GM13976 (cell line): ENCODE measurements around the gene PXYLP1.

Experiments
- DNase-seq: peaks from one replicate; pipeline ENCODE4 v3.0.0; 2012; ENCODE audit warnings: low spot score
- in situ Hi-C: fragments of 300-500 bp; cut with MboI; formaldehyde crosslinking; loops from one replicate; pipeline ENCODE4 v1.12.0; 2022; ENCODE audit warnings: low sequenced_read_pairs, mixed read lengths, inconsistent platforms; ENCODE audit not compliant: unreplicated experiment
- TF ChIP-seq, protein P1 (sequence below): IDR thresholded peaks from 2 replicates; pipeline ENCODE4 v1.5.1; 2012; ENCODE audit warnings: borderline replicate concordance, mild to moderate bottlenecking; ENCODE audit not compliant: insufficient read depth; ENCODE audit errors: extremely low read depth, missing control alignments, control extremely low read depth

Gene PXYLP1

DNA sequence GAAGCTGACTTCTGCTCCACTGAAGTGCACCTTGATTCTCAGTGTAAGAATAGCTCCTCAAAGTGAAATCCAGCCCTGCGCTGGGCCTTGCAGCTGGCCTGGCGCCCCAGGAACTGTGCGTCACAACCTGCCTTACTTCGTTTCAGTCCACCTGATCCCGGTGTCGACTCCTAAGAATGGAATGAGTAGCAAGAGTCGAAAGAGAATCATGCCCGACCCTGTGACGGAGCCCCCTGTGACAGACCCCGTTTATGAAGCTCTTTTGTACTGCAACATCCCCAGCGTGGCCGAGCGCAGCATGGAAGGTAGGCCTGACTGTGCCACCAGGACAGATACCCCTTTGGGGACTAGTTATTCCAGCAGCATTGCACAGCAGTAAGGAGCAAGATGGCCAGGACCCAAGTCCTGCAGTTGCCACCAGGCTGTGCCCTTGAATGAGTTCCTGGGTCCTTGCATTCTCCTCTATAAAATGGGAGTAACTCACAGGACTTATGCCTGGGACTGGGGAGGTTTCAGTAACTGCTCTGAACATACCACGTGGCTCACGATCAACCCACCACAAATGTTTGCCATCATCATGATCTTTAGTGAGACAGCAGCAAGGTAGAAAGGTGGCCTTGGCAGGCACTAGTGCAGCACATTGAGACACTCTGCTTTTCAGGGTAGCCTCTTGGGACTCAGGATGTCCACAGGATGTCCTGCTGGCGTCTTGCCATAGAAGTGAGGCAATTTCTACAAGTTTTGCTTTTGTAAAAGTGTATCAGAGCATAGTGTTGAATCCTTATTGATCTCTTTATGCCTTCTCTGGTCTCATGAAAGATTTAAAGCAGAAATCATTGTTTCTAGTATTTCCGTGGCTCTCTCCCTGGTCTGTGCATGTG lies 46.8 kb downstream of the PXYLP1 start:
- no peak for DNase-seq
- TF ChIP-seq, protein P1, sequence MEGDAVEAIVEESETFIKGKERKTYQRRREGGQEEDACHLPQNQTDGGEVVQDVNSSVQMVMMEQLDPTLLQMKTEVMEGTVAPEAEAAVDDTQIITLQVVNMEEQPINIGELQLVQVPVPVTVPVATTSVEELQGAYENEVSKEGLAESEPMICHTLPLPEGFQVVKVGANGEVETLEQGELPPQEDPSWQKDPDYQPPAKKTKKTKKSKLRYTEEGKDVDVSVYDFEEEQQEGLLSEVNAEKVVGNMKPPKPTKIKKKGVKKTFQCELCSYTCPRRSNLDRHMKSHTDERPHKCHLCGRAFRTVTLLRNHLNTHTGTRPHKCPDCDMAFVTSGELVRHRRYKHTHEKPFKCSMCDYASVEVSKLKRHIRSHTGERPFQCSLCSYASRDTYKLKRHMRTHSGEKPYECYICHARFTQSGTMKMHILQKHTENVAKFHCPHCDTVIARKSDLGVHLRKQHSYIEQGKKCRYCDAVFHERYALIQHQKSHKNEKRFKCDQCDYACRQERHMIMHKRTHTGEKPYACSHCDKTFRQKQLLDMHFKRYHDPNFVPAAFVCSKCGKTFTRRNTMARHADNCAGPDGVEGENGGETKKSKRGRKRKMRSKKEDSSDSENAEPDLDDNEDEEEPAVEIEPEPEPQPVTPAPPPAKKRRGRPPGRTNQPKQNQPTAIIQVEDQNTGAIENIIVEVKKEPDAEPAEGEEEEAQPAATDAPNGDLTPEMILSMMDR: no peak
- in situ Hi-C loops: no loop called here

DNA sequence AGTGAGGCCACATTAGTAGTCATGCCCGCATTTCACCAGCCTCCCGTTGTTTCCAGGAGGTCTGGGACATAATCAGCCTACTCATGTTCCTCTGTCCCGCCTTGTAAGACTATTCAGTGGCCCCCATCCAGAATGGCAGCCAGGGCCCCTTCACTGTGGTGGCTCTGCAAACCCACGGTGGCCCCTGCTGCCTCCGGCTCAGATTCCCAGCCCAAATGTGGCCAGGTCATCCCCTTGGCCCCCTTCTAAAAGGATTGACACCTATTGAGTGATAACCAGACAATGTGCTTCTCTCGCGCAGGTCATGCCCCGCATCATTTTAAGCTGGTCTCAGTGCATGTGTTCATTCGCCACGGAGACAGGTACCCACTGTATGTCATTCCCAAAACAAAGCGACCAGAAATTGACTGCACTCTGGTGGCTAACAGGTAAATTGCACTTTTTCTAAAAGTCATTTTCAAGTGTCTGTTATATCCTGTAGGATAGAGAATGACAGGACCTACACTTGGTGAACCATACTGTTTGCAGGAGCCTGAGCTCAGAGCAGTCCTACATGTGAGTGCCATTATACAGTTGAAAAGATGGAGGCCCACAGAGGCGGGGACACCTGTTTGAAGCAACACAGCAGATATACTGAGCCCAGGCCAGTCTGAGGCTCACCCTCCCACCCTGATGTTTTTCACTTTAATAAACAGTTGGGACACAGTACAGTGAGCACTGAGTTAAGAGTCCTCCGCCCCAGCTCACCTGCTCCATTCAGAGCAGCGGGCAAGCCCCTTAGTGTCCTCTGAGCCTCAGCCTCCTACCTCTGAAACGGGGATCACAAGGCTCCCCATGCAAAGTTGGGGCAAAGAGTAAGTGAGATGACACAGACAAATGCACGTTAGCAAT lies 47.7 kb downstream of the PXYLP1 start:
- peak; percentile 53 for DNase-seq
- TF ChIP-seq, protein P1: peak; percentile 14
- in situ Hi-C loops: no loop called here

DNA sequence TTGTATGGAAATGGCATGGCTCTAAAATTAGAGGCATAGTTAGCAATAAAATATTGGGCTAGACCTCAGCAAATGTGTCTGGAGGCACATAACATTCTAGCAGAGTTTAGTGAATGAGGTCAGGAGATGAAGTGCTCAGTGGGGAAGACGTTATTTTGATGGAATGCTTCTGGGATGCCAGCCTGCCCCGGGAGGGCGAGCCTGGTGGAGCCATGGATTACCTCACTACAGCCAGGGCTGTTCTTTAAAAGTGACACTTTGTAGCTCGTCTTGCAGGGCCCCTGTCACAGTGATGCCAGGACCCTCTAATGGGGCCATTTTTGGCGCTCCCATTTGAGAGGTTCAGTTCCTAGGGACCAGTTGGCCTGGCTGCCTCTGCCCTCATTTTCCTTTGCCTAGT lies 48.5 kb downstream of the PXYLP1 start:
- in situ Hi-C loops: no loop called here
- DNase-seq: no peak
- TF ChIP-seq, protein P1: no peak

DNA sequence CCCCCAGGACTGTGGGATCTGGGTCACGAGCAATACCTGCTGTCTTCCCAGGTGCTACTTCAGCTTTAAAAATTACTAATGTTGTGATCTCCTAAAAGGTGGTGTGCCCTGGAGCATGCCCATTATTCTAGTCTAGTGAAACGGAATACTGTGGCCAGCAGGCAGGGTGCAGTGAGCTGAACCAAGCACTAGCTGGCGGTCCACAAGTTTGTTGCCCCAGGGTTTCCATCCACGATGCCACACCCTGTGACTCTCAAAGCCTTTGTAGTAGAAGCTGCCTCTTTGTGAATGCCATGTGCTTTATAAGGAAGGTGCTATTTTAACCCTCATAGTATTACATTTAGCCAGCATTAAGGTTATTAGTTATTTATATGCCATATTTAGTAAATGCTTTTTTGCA lies 49.1 kb downstream of the PXYLP1 start:
- TF ChIP-seq, protein P1: no peak
- in situ Hi-C loops: no loop called here
- DNase-seq: no peak

DNA sequence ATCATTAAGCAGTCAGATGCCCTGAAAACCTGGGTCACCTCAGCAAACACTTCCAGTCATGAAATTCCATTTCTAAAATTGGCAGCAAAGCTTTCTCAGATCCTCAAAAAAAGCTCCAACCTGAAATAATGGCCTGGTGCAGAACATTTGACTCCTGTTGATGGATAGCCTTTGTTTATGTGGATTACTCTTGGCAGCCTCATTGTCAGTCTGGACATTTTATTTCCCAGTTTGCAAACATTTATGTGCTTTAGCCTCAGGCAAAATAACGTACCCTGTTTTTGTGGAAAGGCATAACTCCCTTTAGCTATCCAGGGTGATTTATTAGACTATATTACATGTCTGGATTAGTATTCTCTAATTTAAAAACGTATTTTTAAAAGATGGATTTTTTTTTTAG lies 53.9 kb downstream of the PXYLP1 start:
- in situ Hi-C loops: no loop called here
- DNase-seq: no peak
- TF ChIP-seq, protein P1: no peak

DNA sequence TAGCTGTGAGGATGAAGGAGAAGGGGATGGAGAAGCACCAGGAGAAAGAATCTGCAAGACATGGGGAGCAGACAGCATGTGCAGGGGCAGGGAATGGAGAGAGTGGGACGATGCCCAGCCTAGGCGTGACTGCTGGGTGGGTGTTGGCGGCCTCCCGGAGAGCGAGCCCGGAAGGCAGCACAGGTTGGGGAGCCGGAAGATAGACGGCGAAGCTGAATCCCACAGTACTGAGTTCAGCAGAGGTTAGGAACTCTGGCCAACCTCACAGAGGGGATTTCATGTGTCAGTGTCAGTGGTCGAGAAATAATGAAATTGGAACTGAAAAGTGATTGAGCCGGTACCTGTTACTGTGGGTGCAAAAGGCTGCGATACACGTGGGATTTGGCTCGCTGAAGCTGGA lies 55.2 kb downstream of the PXYLP1 start:
- TF ChIP-seq, protein P1: no peak
- in situ Hi-C loops: no loop called here
- DNase-seq: peak; percentile 59
